GM20431 (cell line): ENCODE results near the gene ERF.
"Not testable (repeated sequence)": the region's sequence is repeated elsewhere in the genome, so short reads cannot be mapped to it uniquely, and the experiment has no call there.

Source experiments
- in situ Hi-C: fragments of 300-500 bp; cut with MseI, MboI; formaldehyde crosslinking; loops from one replicate; pipeline ENCODE4 v1.15.0; 2020; ENCODE audit warnings: low sequenced_read_pairs; ENCODE audit not compliant: unreplicated experiment

The ERF gene

GRCh38 chr19:42257842-42258241 lies 2.9 kb upstream of the ERF start:
- in situ Hi-C loops, result not testable (repeated sequence)

- in situ Hi-C loops, result no loop called here
These were observed 1.1 kb upstream of the ERF start for GRCh38 chr19:42255766-42256745.

- in situ Hi-C loops, result no loop called here
These were observed 659 bp downstream of the ERF start for GRCh38 chr19:42254089-42254849.

GRCh38 chr19:42253245-42254088 lies 1.5 kb downstream of the ERF start:
- in situ Hi-C loops, result no loop called here

- in situ Hi-C loops, result no loop called here
These were observed 2.3 kb downstream of the ERF start for GRCh38 chr19:42252365-42253244.

- in situ Hi-C loops, result no loop called here
These were observed 3.2 kb downstream of the ERF start for GRCh38 chr19:42251572-42252358.

- in situ Hi-C loops, result no loop called here
These were observed 4.0 kb downstream of the ERF start for GRCh38 chr19:42250666-42251531.

GRCh38 chr19:42250183-42250665 lies 4.7 kb downstream of the ERF start:
- in situ Hi-C loops, result no loop called here

- in situ Hi-C loops, result no loop called here
These were observed 5.2 kb downstream of the ERF start for GRCh38 chr19:42249769-42250168.

GRCh38 chr19:42249149-42249750 lies 5.7 kb downstream of the ERF start:
- in situ Hi-C loops, result no loop called here

GRCh38 chr19:42248270-42249148 lies 6.4 kb downstream of the ERF start:
- in situ Hi-C loops, result no loop called here

GRCh38 chr19:42247640-42248199 lies 7.2 kb downstream of the ERF start:
- in situ Hi-C loops, result no loop called here

GRCh38 chr19:42246922-42247639 lies 7.8 kb downstream of the ERF start:
- in situ Hi-C loops, result no loop called here

- in situ Hi-C loops, result no loop called here
These were observed 8.6 kb downstream of the ERF start for GRCh38 chr19:42246143-42246921.
